IPS-20b (cell line): ENCODE measurements around the gene ITGA11.
A peak's percentile ranks its signal among the peaks of the same experiment; 100 is the strongest.

Source experiments
- H3K27ac ChIP-seq: one replicate; pipeline ENCODE4 v1.5.1; 2013; ENCODE audit warnings: low read length
- H3K27me3 ChIP-seq: 2 replicates; pipeline ENCODE4 v1.6.1; 2013; ENCODE audit warnings: mild to moderate bottlenecking, low read length, inconsistent platforms; ENCODE audit not compliant: insufficient read depth
- H3K36me3 ChIP-seq: 2 replicates; pipeline ENCODE4 v1.6.1; 2013; ENCODE audit warnings: low read depth, mild to moderate bottlenecking, inconsistent platforms, low read length, moderate library complexity; ENCODE audit not compliant: insufficient read depth
- H3K4me1 ChIP-seq: 2 replicates; pipeline ENCODE4 v1.6.1; 2013; ENCODE audit warnings: mild to moderate bottlenecking, control low read depth, inconsistent platforms, low read length, moderate library complexity; ENCODE audit not compliant: insufficient read depth
- H3K4me3 ChIP-seq: 2 replicates; pipeline ENCODE4 v1.5.1; 2013; ENCODE audit warnings: mild to moderate bottlenecking, low read length, inconsistent platforms
- H3K9ac ChIP-seq: 2 replicates; pipeline ENCODE4 v1.6.1; 2013; ENCODE audit warnings: low read depth, mild to moderate bottlenecking, inconsistent platforms, low read length, moderate library complexity
- H3K9me3 ChIP-seq: 2 replicates; pipeline ENCODE4 v1.6.1; 2013; ENCODE audit warnings: mild to moderate bottlenecking, low read depth, low read length, inconsistent platforms; ENCODE audit not compliant: insufficient read depth

The ITGA11 gene

GRCh38 chr15:68314563-68314962 is 117.4 kb downstream of the ITGA11 start:
- Histone ChIP-seq H3K27ac (no peak overlapping the region), H3K4me1 (peaks cover 7% of the 10 kb centered on the region; the same call in 1 of the 2 replicates), H3K27me3 (no peaks in the 10 kb centered on the region)

GRCh38 chr15:68313501-68314410 is 118.2 kb downstream of the ITGA11 start:
- no peak overlapping the region for H3K27ac ChIP-seq
- H3K4me1 ChIP-seq = peaks cover 7% of the 10 kb centered on the region; the same call in 1 of the 2 replicates
- H3K9me3 ChIP-seq = no peaks in the 10 kb centered on the region; the same call in 1 of the 2 replicates
- no peak overlapping the region for H3K9ac ChIP-seq
- no peaks in the 10 kb centered on the region for H3K27me3 ChIP-seq
- no peaks in the 10 kb centered on the region for H3K36me3 ChIP-seq
- H3K4me3 ChIP-seq = no peak overlapping the region

More at GRCh38 chr15:68314563-68314962, 117.4 kb downstream of the ITGA11 start:
- Histone ChIP-seq H3K9ac (no peak overlapping the region), H3K9me3 (no peaks in the 10 kb centered on the region; the same call in 1 of the 2 replicates), H3K36me3 (no peaks in the 10 kb centered on the region), H3K4me3 (no peak overlapping the region)

DNA sequence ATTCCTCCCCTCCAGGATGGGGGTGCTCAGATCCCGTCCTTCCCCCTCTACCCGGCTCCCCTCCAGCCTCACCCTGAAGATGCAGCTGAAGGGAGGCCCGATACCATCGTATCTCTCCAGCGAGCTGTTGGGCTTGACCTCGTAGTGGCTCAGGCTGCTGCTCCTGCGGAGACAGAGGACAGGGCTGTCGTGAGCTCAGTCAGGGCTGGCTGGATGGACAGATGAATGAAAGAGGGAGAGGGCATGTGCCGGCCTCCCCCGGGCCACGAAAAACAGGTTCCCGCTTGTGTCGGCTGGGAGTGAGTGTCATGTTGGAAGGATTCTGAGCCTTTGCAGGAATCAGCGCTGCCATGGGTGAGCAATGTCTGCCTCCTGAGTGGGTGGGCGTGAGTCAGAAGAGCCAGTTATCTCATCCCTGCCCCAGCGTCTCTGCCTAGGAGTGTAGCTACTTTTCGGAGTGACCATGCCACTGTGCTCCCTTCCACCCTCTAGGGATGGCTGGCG is 119.2 kb downstream of the ITGA11 start:
- Histone ChIP-seq H3K4me3 (no peak overlapping the region), H3K36me3 (no peaks in the 10 kb centered on the region), H3K27ac (no peak overlapping the region), H3K9me3 (no peaks in the 10 kb centered on the region; the same call in 1 of the 2 replicates), H3K27me3 (no peaks in the 10 kb centered on the region), H3K4me1 (peaks cover 7% of the 10 kb centered on the region; the same call in 1 of the 2 replicates), H3K9ac (no peak overlapping the region)

DNA sequence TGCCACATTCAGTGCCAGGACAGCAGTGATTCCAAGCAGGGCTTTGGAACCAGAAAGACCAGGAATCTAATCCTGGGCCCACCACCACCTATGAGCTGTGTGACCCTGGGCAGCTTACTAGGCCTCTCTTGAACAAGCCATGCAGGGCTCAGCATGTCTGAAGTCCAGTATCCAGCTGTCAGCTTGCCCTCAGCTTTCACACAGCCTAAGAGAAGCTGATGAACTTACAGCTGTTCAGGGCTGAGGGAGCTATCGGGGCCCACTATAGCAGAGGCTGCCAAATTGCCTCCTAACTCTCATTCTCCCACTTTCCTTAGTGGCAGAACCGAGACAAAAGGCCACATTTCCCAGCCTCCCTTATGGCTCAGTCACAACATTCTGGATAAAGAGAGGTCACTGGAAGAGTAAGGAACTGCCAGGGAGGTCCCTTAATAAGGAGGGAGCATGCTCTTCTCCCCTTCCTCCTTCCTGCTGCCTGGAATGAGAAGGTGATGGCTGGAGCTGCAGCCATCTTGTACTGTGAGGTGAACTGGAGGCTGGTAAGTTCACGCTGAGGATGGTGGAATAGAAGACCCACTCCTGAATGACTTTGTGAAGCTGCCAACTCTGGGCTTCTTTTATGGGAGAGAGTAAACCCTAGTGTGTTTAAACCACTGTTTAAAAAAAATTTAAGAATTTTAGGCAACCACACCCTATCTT is 120.0 kb downstream of the ITGA11 start:
- Histone ChIP-seq H3K9me3 (no peaks in the 10 kb centered on the region; the same call in 1 of the 2 replicates), H3K36me3 (no peaks in the 10 kb centered on the region), H3K4me1 (peaks cover 7% of the 10 kb centered on the region; the same call in 1 of the 2 replicates), H3K4me3 (no peak overlapping the region), H3K27ac (no peak overlapping the region), H3K27me3 (no peaks in the 10 kb centered on the region), H3K9ac (no peak overlapping the region)

DNA sequence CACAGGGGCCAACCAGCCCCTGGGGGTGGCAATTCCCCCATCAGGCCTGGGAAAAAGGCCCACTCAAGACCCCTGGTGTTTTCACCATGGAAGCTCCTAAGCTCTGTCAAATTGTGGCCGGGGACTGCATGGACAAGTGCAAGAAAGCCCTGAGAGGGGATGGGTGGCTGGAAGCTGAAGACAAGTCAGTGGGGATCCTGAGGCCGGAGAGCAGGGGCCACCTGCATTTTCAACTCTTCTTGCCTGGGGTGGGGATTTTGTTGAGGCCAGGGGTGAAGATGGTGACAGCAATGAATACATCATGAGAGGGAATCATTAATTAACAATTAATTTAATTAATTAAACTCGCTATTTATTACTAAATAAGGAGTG is 120.5 kb downstream of the ITGA11 start:
- Histone ChIP-seq H3K4me1 (peaks cover 11% of the 10 kb centered on the region; the same call in 1 of the 2 replicates), H3K27ac (no peak overlapping the region), H3K36me3 (no peaks in the 10 kb centered on the region), H3K27me3 (no peaks in the 10 kb centered on the region), H3K9ac (no peak overlapping the region), H3K4me3 (no peak overlapping the region), H3K9me3 (no peaks in the 10 kb centered on the region; the same call in 1 of the 2 replicates)

DNA sequence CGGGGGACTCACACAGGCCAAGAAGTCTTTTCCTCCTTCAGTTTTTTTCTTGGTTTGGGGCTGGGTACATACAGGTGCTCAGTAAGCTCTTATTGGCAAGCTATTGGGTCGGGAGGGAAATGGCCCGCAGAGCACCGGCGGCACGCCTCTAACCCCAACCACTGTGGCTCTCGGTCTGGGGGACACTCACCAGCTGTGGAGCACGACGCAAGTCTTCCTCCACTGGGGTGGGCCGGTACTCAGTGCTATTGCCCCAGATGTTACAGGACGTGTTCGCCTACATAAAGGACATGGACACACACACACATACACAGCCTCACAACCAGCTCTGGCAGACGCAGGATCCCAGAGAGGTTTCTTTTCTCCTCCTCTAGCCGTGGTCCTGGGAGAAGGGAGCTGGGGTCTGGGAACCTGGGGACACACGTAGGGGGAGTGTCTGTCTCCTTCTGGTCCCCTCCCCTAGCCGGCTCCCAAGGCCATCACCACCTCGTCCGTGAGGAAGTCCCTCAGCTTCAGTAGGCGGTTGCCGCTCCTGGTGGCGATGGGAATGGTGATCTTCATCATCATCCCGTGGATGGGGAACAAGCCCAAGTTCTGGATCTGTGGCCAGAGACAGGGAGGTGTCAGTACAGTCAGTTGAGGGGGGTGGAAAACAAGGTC is 121.0 kb downstream of the ITGA11 start:
- Histone ChIP-seq H3K27ac (no peak overlapping the region), H3K36me3 (no peaks in the 10 kb centered on the region), H3K9me3 (no peaks in the 10 kb centered on the region; the same call in 1 of the 2 replicates), H3K4me1 (peaks cover 9% of the 10 kb centered on the region; the same call in 1 of the 2 replicates), H3K4me3 (no peak overlapping the region), H3K9ac (no peak overlapping the region), H3K27me3 (no peaks in the 10 kb centered on the region)

GRCh38 chr15:68310178-68310803 is 121.7 kb downstream of the ITGA11 start:
- H3K9ac ChIP-seq = no peak overlapping the region
- no peak overlapping the region for H3K4me3 ChIP-seq
- peaks cover 10% of the 10 kb centered on the region for H3K4me1 ChIP-seq
- H3K27ac ChIP-seq = no peak overlapping the region
- no peaks in the 10 kb centered on the region for H3K27me3 ChIP-seq
- no peaks in the 10 kb centered on the region for H3K36me3 ChIP-seq
- H3K9me3 ChIP-seq = no peaks in the 10 kb centered on the region; the same call in 1 of the 2 replicates

GRCh38 chr15:68309024-68309423 is 122.9 kb downstream of the ITGA11 start:
- Histone ChIP-seq H3K9ac (no peak overlapping the region), H3K4me3 (no peak overlapping the region), H3K27ac (no peak overlapping the region), H3K27me3 (no peaks in the 10 kb centered on the region), H3K36me3 (no peaks in the 10 kb centered on the region), H3K9me3 (no peaks in the 10 kb centered on the region; the same call in 1 of the 2 replicates), H3K4me1 (peaks cover 21% of the 10 kb centered on the region)

- no peak overlapping the region for H3K4me3 ChIP-seq
- H3K27me3 ChIP-seq = no peaks in the 10 kb centered on the region
- no peaks in the 10 kb centered on the region for H3K36me3 ChIP-seq
- H3K9ac ChIP-seq = peak overlapping the region; percentile 11; the same call in 1 of the 2 replicates
- H3K4me1 ChIP-seq = peaks cover 21% of the 10 kb centered on the region
- no peaks in the 10 kb centered on the region; the same call in 1 of the 2 replicates for H3K9me3 ChIP-seq
- no peak overlapping the region for H3K27ac ChIP-seq
Observed at GRCh38 chr15:68307131-68307928, 124.6 kb downstream of the ITGA11 start.

DNA sequence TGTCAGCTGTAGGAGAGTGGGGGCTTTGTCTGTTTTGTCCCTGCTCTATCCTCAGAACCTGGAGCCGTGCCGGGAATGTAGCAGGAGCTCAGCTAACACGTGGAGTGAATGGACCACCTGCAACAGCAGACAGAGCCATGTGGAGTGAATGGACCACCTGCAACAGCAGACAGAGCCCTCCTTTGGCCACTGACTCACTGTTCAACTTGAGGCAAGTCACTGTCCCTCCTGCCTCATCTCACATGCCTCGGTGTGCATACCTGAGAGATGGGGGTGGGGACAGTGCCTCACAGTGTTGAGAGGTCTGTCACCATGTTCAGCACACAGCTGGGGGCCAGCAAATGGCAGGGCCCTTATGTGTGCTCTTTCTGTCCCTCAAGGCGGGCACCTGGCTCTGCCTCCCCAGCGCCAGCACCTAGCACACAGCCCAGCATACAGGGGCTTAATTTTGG is 126.5 kb downstream of the ITGA11 start:
- Histone ChIP-seq H3K27ac (no peak overlapping the region), H3K4me1 (peaks cover 21% of the 10 kb centered on the region), H3K9me3 (no peaks in the 10 kb centered on the region), H3K4me3 (no peak overlapping the region), H3K9ac (peak overlapping the region; percentile 29; the same call in 1 of the 2 replicates), H3K27me3 (no peaks in the 10 kb centered on the region), H3K36me3 (no peaks in the 10 kb centered on the region)
